Trophoblast cell (in vitro differentiated cells and primary cell): ENCODE measurements around the gene SRPK2.

Source experiments
- DNase-seq, 2 donors: peaks; one replicate each; pipeline ENCODE4 v3.0.0-alpha.2; 2016
- H2AFZ ChIP-seq: 2 replicates; pipeline ENCODE4 v1.6.1; 2013; ENCODE audit warnings: low read length, moderate library complexity, mild to moderate bottlenecking; ENCODE audit not compliant: insufficient read depth, poor library complexity
- H2AK5ac ChIP-seq: 2 replicates; pipeline ENCODE4 v1.6.1; 2013; ENCODE audit warnings: mild to moderate bottlenecking, low read length
- H2BK120ac ChIP-seq: 2 replicates; pipeline ENCODE4 v1.6.1; 2013; ENCODE audit warnings: low read length, mild to moderate bottlenecking, moderate library complexity; ENCODE audit not compliant: insufficient read depth, poor library complexity
- H2BK12ac ChIP-seq: 2 replicates; pipeline ENCODE4 v1.6.1; 2013; ENCODE audit warnings: mild to moderate bottlenecking, low read length, moderate library complexity
- H2BK5ac ChIP-seq: 2 replicates; pipeline ENCODE4 v1.6.1; 2013; ENCODE audit warnings: low read length, low read depth, moderate library complexity, mild to moderate bottlenecking; ENCODE audit not compliant: poor library complexity
- H3K14ac ChIP-seq: 2 replicates; pipeline ENCODE4 v1.6.1; 2013; ENCODE audit warnings: mild to moderate bottlenecking, low read length
- H3K18ac ChIP-seq: 2 replicates; pipeline ENCODE4 v1.6.1; 2013; ENCODE audit warnings: mild to moderate bottlenecking, low read length
- H3K23ac ChIP-seq: 2 replicates; pipeline ENCODE4 v1.6.1; 2013; ENCODE audit warnings: low read length
- H3K27ac ChIP-seq: 2 replicates; pipeline ENCODE4 v1.5.1; 2013; ENCODE audit warnings: low read depth, mild to moderate bottlenecking, inconsistent platforms, low read length, moderate library complexity
- H3K27me3 ChIP-seq: 2 replicates; pipeline ENCODE4 v1.6.1; 2013; ENCODE audit warnings: inconsistent platforms, mild to moderate bottlenecking, low read length, moderate library complexity; ENCODE audit not compliant: insufficient read depth
- H3K36me3 ChIP-seq, 2 experiments: 1 replicate in 1 of 2; 2 replicates in 1 of 2; pipeline ENCODE4 v1.6.1; 2013; ENCODE audit warnings: low read length in 2 of 2, mild to moderate bottlenecking in 2 of 2, moderate library complexity in 1 of 2; ENCODE audit not compliant: insufficient read depth in 2 of 2, control insufficient read depth in 1 of 2
- H3K4ac ChIP-seq: 2 replicates; pipeline ENCODE4 v1.6.1; 2013; ENCODE audit warnings: low read depth, mild to moderate bottlenecking, low read length, moderate library complexity
- H3K4me1 ChIP-seq, 2 experiments: 1 replicate in 1 of 2; 2 replicates in 1 of 2; pipeline ENCODE4 v1.6.1; 2013; ENCODE audit warnings: low read length in 2 of 2, mild to moderate bottlenecking in 2 of 2, moderate library complexity in 1 of 2; ENCODE audit not compliant: insufficient read depth in 2 of 2, control insufficient read depth in 1 of 2
- H3K4me2 ChIP-seq: 2 replicates; pipeline ENCODE4 v1.6.1; 2013; ENCODE audit warnings: inconsistent platforms, mild to moderate bottlenecking, low read length, moderate library complexity
- H3K4me3 ChIP-seq: 2 replicates; pipeline ENCODE4 v1.5.1; 2013; ENCODE audit warnings: mild to moderate bottlenecking, low read depth, low read length, inconsistent platforms
- H3K79me1 ChIP-seq: one replicate; pipeline ENCODE4 v1.6.1; 2013; ENCODE audit warnings: low read length
- H3K79me2 ChIP-seq: 2 replicates; pipeline ENCODE4 v1.6.1; 2013; ENCODE audit warnings: low read length, mild to moderate bottlenecking; ENCODE audit not compliant: control insufficient read depth, insufficient read depth, poor library complexity
- H3K9ac ChIP-seq: 2 replicates; pipeline ENCODE4 v1.6.1; 2013; ENCODE audit warnings: mild to moderate bottlenecking, low read length
- H3K9me3 ChIP-seq: 2 replicates; pipeline ENCODE4 v1.6.1; 2013; ENCODE audit warnings: low read depth, mild to moderate bottlenecking, control low read depth, inconsistent platforms, low read length; ENCODE audit not compliant: insufficient read depth
- H4K12ac ChIP-seq: 2 replicates; pipeline ENCODE4 v1.6.1; 2013; ENCODE audit warnings: low read depth, mild to moderate bottlenecking, low read length, moderate library complexity
- H4K8ac ChIP-seq: 2 replicates; pipeline ENCODE4 v1.6.1; 2013; ENCODE audit warnings: low read depth, mild to moderate bottlenecking, low read length, moderate library complexity
- H4K91ac ChIP-seq: one replicate; pipeline ENCODE4 v1.6.1; 2013; ENCODE audit warnings: low read depth, mild to moderate bottlenecking, low read length, moderate library complexity
- WGBS: extraction: QIAGEN DNeasy Blood & Tissue Kit; methylation state at CpG from one replicate; pipeline ENCODE4 v1.1.7; 2013; ENCODE audit warnings: missing lambda C conversion rate; ENCODE audit not compliant: insufficient read length, insufficient coverage; ENCODE audit errors: extremely low coverage; 5-methylcytosine and 5-hydroxymethylcytosine counted together

The SRPK2 gene

DNA sequence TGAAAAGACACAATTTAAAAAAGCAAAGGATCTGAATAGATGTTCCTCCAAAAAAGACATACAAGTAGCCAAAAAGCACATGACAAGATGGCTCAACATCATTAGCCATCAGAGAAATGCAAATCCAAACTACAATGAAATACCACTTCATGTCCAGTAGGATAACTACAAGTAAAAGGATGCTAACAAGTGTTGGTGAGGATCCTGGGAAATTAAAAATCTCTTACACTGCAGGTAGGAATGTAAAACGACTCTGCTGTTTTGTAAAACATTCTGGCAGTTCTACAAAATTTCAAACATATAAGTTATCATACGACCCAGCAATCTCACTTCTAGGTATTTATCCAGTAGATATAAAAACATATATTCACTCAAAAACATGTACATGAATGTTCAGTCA lies 161.3 kb downstream of the SRPK2 start:
- no peak overlapping the region for H3K4me2 ChIP-seq
- no peak overlapping the region for H3K14ac ChIP-seq
- no peaks in the 10 kb centered on the region for H3K9me3 ChIP-seq
- H3K4ac ChIP-seq: no peak overlapping the region
- H3K27ac ChIP-seq: no peak overlapping the region
- no peak overlapping the region for H4K12ac ChIP-seq
- H3K4me3 ChIP-seq: no peak overlapping the region
- no peak overlapping the region for H2BK5ac ChIP-seq
- no peaks in the 10 kb centered on the region for H3K27me3 ChIP-seq
- H4K8ac ChIP-seq: no peak overlapping the region
- no CpG with 5 or more reads among the region's 2 CpGs for WGBS
- H4K91ac ChIP-seq: no peak overlapping the region
- H3K79me2 ChIP-seq: peaks cover 2% of the 10 kb centered on the region
- no peak for DNase-seq
- no peak overlapping the region for H2AK5ac ChIP-seq
- H2BK12ac ChIP-seq: no peak overlapping the region
- H3K79me1 ChIP-seq: no peaks in the 10 kb centered on the region
- no peak overlapping the region for H3K9ac ChIP-seq
- H3K18ac ChIP-seq: no peak overlapping the region
- H2AFZ ChIP-seq: no peak overlapping the region
- H3K4me1 ChIP-seq: no peaks in the 10 kb centered on the region
- H2BK120ac ChIP-seq: no peak overlapping the region
- no peak overlapping the region for H3K23ac ChIP-seq
- H3K36me3 ChIP-seq: no peaks in the 10 kb centered on the region

DNA sequence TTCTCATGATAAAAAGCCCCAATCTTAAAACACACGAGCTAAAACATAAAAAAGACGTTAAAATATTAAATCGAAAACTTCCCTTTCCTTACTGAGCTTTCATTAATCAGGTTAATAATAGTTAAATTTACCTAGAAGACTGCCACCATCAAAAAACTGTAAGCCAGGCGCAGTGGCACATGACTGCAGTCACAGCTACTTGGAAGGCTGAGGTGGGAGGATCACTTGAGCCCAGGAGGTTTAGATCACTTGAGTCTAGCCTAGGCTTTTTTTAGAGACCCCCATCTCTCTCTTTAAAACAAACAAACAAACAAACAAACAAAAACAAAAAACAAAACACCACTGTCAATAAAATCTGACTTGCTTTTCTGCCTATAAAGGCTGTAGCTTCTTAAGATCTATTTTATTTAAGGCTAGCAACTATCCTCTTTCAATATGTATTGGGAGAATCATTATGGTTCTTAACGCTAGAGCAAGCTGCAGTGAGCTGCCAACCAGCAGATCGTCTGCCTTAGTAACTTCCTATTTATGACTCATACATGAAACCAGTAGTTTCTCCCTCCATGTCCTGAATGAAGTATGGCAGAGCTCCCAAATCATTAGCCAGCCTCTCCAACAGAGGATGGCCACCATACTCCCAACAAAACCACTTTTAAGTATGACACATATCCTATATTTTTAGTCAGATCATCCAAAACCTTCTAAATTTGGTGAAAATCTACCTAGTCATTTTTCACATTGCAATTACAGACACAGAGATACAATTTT lies 163.7 kb downstream of the SRPK2 start:
- Histone ChIP-seq H4K8ac (no peak overlapping the region), H3K79me2 (peaks cover 2% of the 10 kb centered on the region), H3K9ac (no peak overlapping the region), H2AK5ac (no peak overlapping the region), H3K23ac (no peak overlapping the region), H3K18ac (no peak overlapping the region), H2BK12ac (no peak overlapping the region), H3K4me2 (no peak overlapping the region), H4K91ac (no peak overlapping the region), H3K27me3 (no peaks in the 10 kb centered on the region), H3K4ac (no peak overlapping the region), H4K12ac (no peak overlapping the region), H3K27ac (no peak overlapping the region), H3K36me3 (no peaks in the 10 kb centered on the region), H3K14ac (no peak overlapping the region), H3K4me3 (no peak overlapping the region), H3K79me1 (no peaks in the 10 kb centered on the region), H3K9me3 (no peaks in the 10 kb centered on the region), H2BK5ac (no peak overlapping the region), H2AFZ (no peak overlapping the region), H2BK120ac (no peak overlapping the region), H3K4me1 (no peaks in the 10 kb centered on the region)
- DNase-seq: peak; percentile 37 to 68
- no CpG with 5 or more reads among the region's 6 CpGs for WGBS

DNA sequence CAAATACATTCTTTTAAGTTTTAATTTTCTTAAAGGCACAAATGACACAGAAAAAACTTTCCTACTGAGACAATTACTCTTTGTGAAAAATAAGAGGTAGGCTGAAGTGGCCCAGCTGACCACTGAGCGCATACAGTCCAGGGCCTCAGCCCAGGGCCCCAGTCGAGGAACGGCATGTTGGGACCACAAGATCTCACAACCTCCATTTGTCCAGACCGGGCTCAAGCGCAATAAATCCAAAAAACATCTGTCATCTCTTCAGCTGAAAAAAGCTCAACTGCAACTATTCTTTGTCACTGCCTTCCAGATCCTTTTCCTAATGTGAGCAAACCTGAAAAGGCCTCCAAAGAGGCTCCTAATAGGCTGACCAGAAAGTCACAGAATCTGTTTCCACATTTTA lies 165.8 kb downstream of the SRPK2 start:
- Histone ChIP-seq H4K12ac (no peak overlapping the region), H4K8ac (no peak overlapping the region), H3K14ac (no peak overlapping the region), H3K18ac (no peak overlapping the region), H3K27ac (no peak overlapping the region), H3K79me2 (peaks cover 2% of the 10 kb centered on the region), H3K4me2 (no peak overlapping the region), H2AFZ (peak overlapping the region; percentile 78), H3K4me1 (peaks cover 0 to 5% of the 10 kb centered on the region in 2 experiments), H2AK5ac (no peak overlapping the region), H4K91ac (no peak overlapping the region), H3K4ac (no peak overlapping the region), H3K4me3 (no peak overlapping the region), H3K23ac (no peak overlapping the region), H2BK5ac (no peak overlapping the region), H3K36me3 (no peaks in the 10 kb centered on the region), H2BK12ac (no peak overlapping the region), H3K27me3 (no peaks in the 10 kb centered on the region), H3K9ac (no peak overlapping the region), H2BK120ac (no peak overlapping the region), H3K79me1 (no peaks in the 10 kb centered on the region), H3K9me3 (no peaks in the 10 kb centered on the region)
- no CpG with 5 or more reads among the region's 5 CpGs for WGBS
- DNase-seq: no peak

DNA sequence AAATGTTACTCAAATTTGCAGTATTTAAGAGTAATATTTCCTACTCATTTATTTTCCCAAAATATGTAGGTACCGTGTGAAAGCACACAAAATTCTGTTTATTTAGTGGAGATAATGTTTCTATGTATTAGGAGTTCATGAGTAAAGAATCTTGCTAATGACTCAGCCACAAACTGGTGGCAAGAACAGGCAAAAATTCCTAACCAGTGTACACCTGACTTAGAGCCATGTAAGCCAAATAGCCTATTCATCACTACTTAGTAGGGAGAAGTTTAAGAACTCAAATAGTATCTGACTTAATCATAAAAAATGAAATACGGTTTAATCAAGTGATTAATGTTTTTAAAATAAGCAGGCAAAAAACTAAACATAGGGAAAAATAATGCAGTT lies 169.0 kb downstream of the SRPK2 start:
- Histone ChIP-seq H3K79me2 (peaks cover 2% of the 10 kb centered on the region), H4K12ac (no peak overlapping the region), H2BK5ac (no peak overlapping the region), H3K4me3 (no peak overlapping the region), H3K9me3 (no peaks in the 10 kb centered on the region), H2AK5ac (no peak overlapping the region), H3K27ac (no peak overlapping the region), H3K9ac (no peak overlapping the region), H3K4me2 (no peak overlapping the region), H3K4ac (no peak overlapping the region), H4K91ac (no peak overlapping the region), H2BK12ac (no peak overlapping the region), H3K23ac (no peak overlapping the region), H3K4me1 (peaks cover 0 to 5% of the 10 kb centered on the region in 2 experiments), H4K8ac (no peak overlapping the region), H2BK120ac (no peak overlapping the region), H3K27me3 (no peaks in the 10 kb centered on the region), H3K36me3 (no peaks in the 10 kb centered on the region), H3K18ac (no peak overlapping the region), H3K79me1 (no peaks in the 10 kb centered on the region), H2AFZ (no peak overlapping the region), H3K14ac (no peak overlapping the region)
- no CpG with 5 or more reads among the region's 2 CpGs for WGBS
- DNase-seq: peak in 1 of 2 donors; percentile 17
